Mucosa of stomach (tissue), 1 donor: ENCODE data around the gene TTBK2.
"Not testable (repeated sequence)": the region's sequence is repeated elsewhere in the genome, so short reads cannot be mapped to it uniquely, and the experiment has no call there.

Source experiments
- H3K27me3 ChIP-seq: one replicate; pipeline ENCODE4 v1.7.0; 2013; ENCODE audit warnings: mild to moderate bottlenecking, low read length; ENCODE audit not compliant: control insufficient read depth, insufficient read depth
- H3K36me3 ChIP-seq: one replicate; pipeline ENCODE4 v1.7.0; 2013; ENCODE audit warnings: low read length; ENCODE audit not compliant: control insufficient read depth, insufficient read depth
- H3K4me1 ChIP-seq: one replicate; pipeline ENCODE4 v1.7.0; 2013; ENCODE audit warnings: mild to moderate bottlenecking, low read length; ENCODE audit not compliant: control insufficient read depth, insufficient read depth
- H3K4me3 ChIP-seq: one replicate; pipeline ENCODE4 v1.7.0; 2013; ENCODE audit warnings: low read length
- H3K9ac ChIP-seq: one replicate; pipeline ENCODE4 v1.7.0; 2013; ENCODE audit warnings: mild to moderate bottlenecking, low read length, moderate library complexity
- H3K9me3 ChIP-seq: one replicate; pipeline ENCODE4 v1.7.0; 2013; ENCODE audit warnings: mild to moderate bottlenecking, low read length, moderate library complexity; ENCODE audit not compliant: control insufficient read depth
- donor health status: Pancreatic carcinoma.

Gene TTBK2

DNA sequence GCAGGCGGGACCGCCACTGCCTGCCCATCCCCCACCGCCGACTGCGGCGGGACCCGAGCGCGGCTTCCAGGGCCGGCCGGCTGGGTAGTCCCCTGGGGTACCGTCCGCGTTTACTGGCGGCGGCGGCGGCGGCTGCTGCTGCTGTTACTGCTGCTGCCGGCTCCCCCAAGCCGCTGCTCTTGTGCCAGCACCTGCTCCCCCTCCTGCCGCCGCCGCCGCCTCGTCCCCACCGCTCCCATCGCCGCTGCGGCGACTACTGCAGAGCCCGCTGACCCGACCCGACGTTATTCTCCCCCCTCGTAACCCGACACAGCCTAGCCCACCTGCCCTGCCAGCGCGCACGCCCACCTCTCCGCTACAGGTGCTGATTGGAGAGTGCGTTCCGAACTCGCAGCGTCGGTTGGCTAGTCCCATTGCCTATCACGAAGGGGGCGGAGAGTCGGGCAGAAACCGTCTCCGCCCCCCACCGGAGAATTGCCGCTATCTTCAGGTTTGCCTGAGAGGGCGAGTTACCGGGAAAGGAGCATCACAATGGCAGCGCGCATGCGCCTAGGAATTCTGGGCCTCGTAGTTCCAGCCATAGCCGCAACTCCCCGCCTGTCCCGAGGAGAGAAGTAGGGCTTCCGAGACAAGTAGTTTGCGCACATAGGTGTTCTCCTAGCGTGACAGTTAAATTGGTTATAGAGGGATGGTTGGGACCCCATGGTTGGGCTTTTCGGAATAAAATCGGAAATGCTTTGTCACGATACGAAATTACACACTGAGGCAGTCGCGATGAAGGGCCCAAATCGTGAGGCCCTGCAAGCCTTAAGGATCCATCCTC lies at the start of gene TTBK2:
TSS of gene TTBK2 (minus strand) at position 260 of the 823 bp plus-strand sequence. CDS start 42,161 bp downstream, outside the sequence.
- peaks cover 4% of the 10 kb centered on the region for H3K4me1 ChIP-seq
- no peaks in the 10 kb centered on the region for H3K27me3 ChIP-seq
- H3K9me3 ChIP-seq, result no peaks in the 10 kb centered on the region
- no peaks in the 10 kb centered on the region for H3K36me3 ChIP-seq
- H3K9ac ChIP-seq, result peak within 1 kb of the TSS; percentile 78
- H3K4me3 ChIP-seq, result peak within 1 kb of the TSS; percentile 70

DNA sequence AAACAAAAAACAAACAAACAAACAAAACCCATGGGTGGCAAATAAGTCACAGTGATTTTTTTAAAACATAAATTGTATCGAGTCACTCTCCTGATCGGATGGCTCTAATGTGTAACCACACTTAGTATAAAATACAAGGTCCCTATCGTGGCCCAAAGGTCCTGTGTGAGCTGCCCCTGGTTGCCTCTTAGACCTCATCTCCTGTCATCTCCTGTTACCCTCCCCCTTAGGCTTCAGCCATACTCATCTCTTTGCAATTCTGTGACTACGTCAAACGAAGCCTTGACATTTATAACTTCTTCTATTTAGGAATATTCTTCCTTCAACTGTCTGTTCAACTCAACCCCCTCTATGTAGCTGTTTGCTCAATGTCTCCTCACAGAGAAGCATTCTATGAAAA lies 43.9 kb upstream of the TTBK2 start:
- Histone ChIP-seq H3K9ac (no peak overlapping the region), H3K4me1 (no peaks in the 10 kb centered on the region), H3K4me3 (no peak overlapping the region), H3K36me3 (peaks cover 5% of the 10 kb centered on the region), H3K27me3 (no peaks in the 10 kb centered on the region), H3K9me3 (no peaks in the 10 kb centered on the region)

GRCh38 chr15:42955518-42955917 lies 34.9 kb upstream of the TTBK2 start:
- H3K4me1 ChIP-seq, result no peaks in the 10 kb centered on the region
- H3K36me3 ChIP-seq, result peaks cover 12% of the 10 kb centered on the region
- H3K27me3 ChIP-seq, result no peaks in the 10 kb centered on the region
- no peak overlapping the region for H3K4me3 ChIP-seq
- no peak overlapping the region for H3K9ac ChIP-seq
- no peaks in the 10 kb centered on the region for H3K9me3 ChIP-seq

- H3K9ac ChIP-seq, result no peak overlapping the region
- no peak overlapping the region for H3K4me3 ChIP-seq
- peaks cover 6% of the 10 kb centered on the region for H3K36me3 ChIP-seq
- H3K9me3 ChIP-seq, result no peaks in the 10 kb centered on the region
- H3K27me3 ChIP-seq, result no peaks in the 10 kb centered on the region
- H3K4me1 ChIP-seq, result no peaks in the 10 kb centered on the region
Observed at GRCh38 chr15:42954291-42954690, 33.7 kb upstream of the TTBK2 start.

DNA sequence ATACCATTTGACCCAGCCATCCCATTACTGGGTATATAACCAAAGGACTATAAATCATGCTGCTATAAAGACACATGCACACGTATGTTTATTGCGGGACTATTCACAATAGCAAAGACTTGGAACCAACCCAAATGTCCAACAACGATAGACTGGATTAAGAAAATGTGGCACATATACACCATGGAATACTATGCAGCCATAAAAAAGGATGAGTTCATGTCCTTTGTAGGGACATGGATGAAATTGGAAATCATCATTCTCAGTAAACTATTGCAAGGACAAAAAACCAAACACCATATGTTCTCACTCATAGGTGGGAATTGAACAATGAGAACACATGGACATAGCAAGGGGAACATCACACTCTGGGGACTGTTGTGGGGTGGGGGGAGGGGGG lies 28.3 kb upstream of the TTBK2 start:
- H3K36me3 ChIP-seq, H3K4me3 ChIP-seq, H3K9ac ChIP-seq, H3K27me3 ChIP-seq, H3K4me1 ChIP-seq, H3K9me3 ChIP-seq: not testable (repeated sequence)

- H3K36me3 ChIP-seq, result no peaks in the 10 kb centered on the region
- no peak overlapping the region for H3K9ac ChIP-seq
- no peaks in the 10 kb centered on the region for H3K4me1 ChIP-seq
- H3K27me3 ChIP-seq, result no peaks in the 10 kb centered on the region
- no peaks in the 10 kb centered on the region for H3K9me3 ChIP-seq
- H3K4me3 ChIP-seq, result no peak overlapping the region
Observed at GRCh38 chr15:42940527-42940926, 19.9 kb upstream of the TTBK2 start.

DNA sequence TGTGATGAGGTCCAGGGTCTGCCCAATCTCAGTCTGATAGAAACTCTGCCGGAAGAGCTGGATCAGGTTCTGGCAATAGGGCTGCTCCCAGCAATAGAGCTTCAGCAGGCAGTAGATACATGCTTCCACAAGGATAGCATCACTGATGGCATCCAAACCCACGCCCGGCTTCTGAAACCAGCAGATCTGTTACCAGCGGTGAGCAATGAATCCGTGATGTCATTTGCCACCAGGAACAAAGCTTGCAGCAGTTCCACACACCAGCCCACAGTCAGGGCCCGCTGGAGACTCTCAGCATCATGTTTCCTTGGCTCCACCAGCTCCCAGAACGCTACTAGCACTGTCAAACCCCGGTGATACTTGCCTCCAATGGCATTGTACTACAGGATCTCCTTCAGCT lies 19.3 kb upstream of the TTBK2 start:
- no peaks in the 10 kb centered on the region for H3K36me3 ChIP-seq
- no peaks in the 10 kb centered on the region for H3K9me3 ChIP-seq
- no peaks in the 10 kb centered on the region for H3K27me3 ChIP-seq
- no peaks in the 10 kb centered on the region for H3K4me1 ChIP-seq
- no peak overlapping the region for H3K9ac ChIP-seq
- H3K4me3 ChIP-seq, result no peak overlapping the region

DNA sequence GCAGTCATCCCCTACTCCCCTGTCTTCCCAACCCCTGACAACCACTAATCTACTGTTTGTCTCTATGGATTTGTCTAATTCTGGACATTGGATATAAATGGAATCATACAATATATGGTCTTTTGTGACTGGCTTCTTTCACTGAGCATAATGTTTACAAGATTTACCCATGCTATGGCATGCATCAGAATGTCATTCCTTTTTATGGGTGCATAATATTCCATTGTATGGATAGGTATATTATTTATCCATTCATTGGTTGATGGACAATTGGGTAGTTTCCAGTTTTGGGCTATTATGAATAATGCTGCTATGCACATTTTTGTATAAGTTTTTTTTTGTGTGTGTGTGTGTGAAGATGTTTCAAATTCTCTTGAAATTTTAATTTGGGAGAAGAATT lies 16.6 kb upstream of the TTBK2 start:
- Histone ChIP-seq H3K27me3 (no peaks in the 10 kb centered on the region), H3K9ac (no peak overlapping the region), H3K4me3 (no peak overlapping the region), H3K4me1 (no peaks in the 10 kb centered on the region), H3K36me3 (no peaks in the 10 kb centered on the region), H3K9me3 (no peaks in the 10 kb centered on the region)

GRCh38 chr15:42933886-42934667 lies 13.5 kb upstream of the TTBK2 start:
- H3K36me3 ChIP-seq, result no peaks in the 10 kb centered on the region
- H3K4me1 ChIP-seq, result no peaks in the 10 kb centered on the region
- H3K4me3 ChIP-seq, result no peak overlapping the region
- no peaks in the 10 kb centered on the region for H3K9me3 ChIP-seq
- H3K9ac ChIP-seq, result no peak overlapping the region
- H3K27me3 ChIP-seq, result no peaks in the 10 kb centered on the region

GRCh38 chr15:42932833-42933515 lies 12.4 kb upstream of the TTBK2 start:
- no peak overlapping the region for H3K9ac ChIP-seq
- H3K4me1 ChIP-seq, result no peaks in the 10 kb centered on the region
- H3K4me3 ChIP-seq, result no peak overlapping the region
- no peaks in the 10 kb centered on the region for H3K36me3 ChIP-seq
- no peaks in the 10 kb centered on the region for H3K27me3 ChIP-seq
- no peaks in the 10 kb centered on the region for H3K9me3 ChIP-seq

DNA sequence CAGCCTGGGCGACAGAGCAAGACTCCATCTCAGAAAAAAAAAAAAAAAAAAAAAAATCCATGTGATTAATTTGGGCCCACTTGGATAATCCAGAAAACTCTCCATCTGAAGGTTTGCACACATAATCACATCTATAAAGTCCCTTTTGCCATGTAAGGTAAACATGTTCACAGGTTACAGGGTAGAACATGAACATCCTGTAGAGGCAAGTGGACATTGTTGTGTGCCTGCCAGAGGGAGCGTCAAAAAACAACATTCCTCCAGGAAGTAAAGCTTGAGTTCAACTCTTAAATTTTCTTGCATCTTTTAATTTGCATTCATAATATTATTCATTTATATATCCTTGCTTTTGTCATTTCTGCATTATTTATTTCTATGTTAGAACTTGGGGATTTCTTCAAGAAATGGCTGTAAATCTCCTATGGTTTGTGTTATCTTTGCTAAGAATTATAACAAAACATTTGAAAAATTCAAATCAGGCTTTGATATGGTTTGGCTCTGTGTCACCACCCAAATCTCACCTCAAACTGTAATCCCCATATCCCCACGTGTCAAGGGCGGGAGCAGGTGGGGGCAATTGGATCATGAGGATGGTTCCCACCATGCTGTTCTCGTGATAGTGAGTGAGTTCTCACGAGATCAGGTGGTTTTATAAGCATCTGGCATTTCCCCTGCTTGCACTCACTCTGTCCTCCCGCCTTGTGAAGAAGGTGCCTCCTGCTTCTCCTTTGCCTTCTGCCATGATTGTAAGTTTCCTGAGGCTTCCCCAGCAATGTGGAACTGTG lies 11.3 kb upstream of the TTBK2 start:
- Histone ChIP-seq H3K9ac (no peak overlapping the region), H3K27me3 (no peaks in the 10 kb centered on the region), H3K4me1 (peaks cover 2% of the 10 kb centered on the region), H3K9me3 (no peaks in the 10 kb centered on the region), H3K4me3 (no peak overlapping the region), H3K36me3 (no peaks in the 10 kb centered on the region)
